ENCODE measurements around the gene ITGA3.

The ITGA3 gene

DNA sequence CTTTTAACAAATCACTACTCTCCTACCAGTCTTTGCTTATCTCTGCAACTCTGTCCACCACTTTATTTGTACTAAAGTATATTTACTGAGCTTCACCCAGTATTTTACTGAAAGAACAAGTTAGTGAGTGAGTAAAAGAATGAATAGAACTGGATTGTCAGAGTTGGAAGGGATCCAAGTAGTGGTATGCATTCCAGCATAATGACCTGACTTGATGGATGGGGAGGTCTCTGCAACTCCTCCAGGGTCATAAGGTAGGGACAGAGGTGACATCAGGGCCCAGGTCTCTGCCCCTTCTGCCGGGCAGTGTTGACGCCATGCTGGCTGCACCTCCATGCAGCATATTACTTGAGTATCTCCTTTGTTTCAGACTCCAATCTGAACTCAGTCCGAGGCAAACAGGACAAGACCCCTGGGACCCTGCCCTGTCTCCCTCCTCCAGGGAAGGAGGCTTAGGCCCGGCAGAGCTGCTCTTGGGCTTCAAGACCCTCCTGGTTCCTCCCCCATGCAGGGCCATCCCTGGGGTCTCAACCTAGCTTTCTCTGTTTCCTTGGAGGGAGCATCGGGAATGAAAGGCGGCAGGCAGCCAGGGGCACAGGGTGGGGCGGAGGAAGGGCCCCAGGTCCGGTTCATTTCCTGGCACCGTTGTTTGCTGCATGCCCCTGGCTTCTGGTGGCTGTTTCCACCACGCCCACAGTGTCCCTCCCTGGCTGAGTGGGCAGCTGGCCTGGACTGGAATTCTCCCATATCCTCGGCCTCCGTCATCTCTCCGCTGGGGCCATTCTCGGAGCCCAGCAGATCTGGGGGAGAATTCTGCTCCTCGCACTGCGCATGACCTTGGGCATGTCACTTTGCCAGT, 12.4 kb upstream of the ITGA3 start:
- Histone ChIP-seq H3K4me1 (ENCODE audit: insufficient read depth, poor library complexity, severe bottlenecking) (peaks cover 37% of the 10 kb centered on the region), H3K27ac (ENCODE audit: poor library complexity, severe bottlenecking) (peak overlapping the region; percentile 24), H3K4me3 (ENCODE audit: severe bottlenecking) (no peak overlapping the region), H3K27me3 (ENCODE audit: insufficient read depth, poor library complexity, severe bottlenecking) (no peaks in the 10 kb centered on the region), H3K9me3 (ENCODE audit: severe bottlenecking) (no peaks in the 10 kb centered on the region), H3K36me3 (ENCODE audit: low read depth) (no peaks in the 10 kb centered on the region)
- ATAC-seq (ENCODE audit: low read depth) (no peak), DNase-seq (ENCODE audit: low spot score) (no peak)
- TF ChIP-seq, protein P1, sequence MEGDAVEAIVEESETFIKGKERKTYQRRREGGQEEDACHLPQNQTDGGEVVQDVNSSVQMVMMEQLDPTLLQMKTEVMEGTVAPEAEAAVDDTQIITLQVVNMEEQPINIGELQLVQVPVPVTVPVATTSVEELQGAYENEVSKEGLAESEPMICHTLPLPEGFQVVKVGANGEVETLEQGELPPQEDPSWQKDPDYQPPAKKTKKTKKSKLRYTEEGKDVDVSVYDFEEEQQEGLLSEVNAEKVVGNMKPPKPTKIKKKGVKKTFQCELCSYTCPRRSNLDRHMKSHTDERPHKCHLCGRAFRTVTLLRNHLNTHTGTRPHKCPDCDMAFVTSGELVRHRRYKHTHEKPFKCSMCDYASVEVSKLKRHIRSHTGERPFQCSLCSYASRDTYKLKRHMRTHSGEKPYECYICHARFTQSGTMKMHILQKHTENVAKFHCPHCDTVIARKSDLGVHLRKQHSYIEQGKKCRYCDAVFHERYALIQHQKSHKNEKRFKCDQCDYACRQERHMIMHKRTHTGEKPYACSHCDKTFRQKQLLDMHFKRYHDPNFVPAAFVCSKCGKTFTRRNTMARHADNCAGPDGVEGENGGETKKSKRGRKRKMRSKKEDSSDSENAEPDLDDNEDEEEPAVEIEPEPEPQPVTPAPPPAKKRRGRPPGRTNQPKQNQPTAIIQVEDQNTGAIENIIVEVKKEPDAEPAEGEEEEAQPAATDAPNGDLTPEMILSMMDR (IDR thresholded peaks at IDR 0.05; ENCODE audit: poor library complexity, severe bottlenecking), result no peak

- Histone ChIP-seq H3K4me1 (ENCODE audit: insufficient read depth, poor library complexity, severe bottlenecking) (peaks cover 43% of the 10 kb centered on the region), H3K36me3 (ENCODE audit: low read depth) (no peaks in the 10 kb centered on the region), H3K9me3 (ENCODE audit: severe bottlenecking) (no peaks in the 10 kb centered on the region), H3K4me3 (ENCODE audit: severe bottlenecking) (no peak overlapping the region), H3K27ac (ENCODE audit: poor library complexity, severe bottlenecking) (peak overlapping the region; percentile 24), H3K27me3 (ENCODE audit: insufficient read depth, poor library complexity, severe bottlenecking) (no peaks in the 10 kb centered on the region)
- TF ChIP-seq, protein P1 (IDR thresholded peaks at IDR 0.05; ENCODE audit: poor library complexity, severe bottlenecking), result no peak
- ATAC-seq (ENCODE audit: low read depth) (no peak), DNase-seq (ENCODE audit: low spot score) (peak; percentile 19)
Measured at GRCh38 chr17:50044483-50044882, 11.4 kb upstream of the ITGA3 start.

- Histone ChIP-seq H3K9me3 (ENCODE audit: severe bottlenecking) (no peaks in the 10 kb centered on the region), H3K36me3 (ENCODE audit: low read depth) (no peaks in the 10 kb centered on the region), H3K27me3 (ENCODE audit: insufficient read depth, poor library complexity, severe bottlenecking) (no peaks in the 10 kb centered on the region), H3K4me3 (ENCODE audit: severe bottlenecking) (no peak overlapping the region), H3K4me1 (ENCODE audit: insufficient read depth, poor library complexity, severe bottlenecking) (peaks cover 49% of the 10 kb centered on the region), H3K27ac (ENCODE audit: poor library complexity, severe bottlenecking) (peak overlapping the region; percentile 100)
- DNase-seq (ENCODE audit: low spot score) (peak; percentile 43), ATAC-seq (ENCODE audit: low read depth) (no peak)
- TF ChIP-seq, protein P1 (IDR thresholded peaks at IDR 0.05; ENCODE audit: poor library complexity, severe bottlenecking), result no peak
Measured at GRCh38 chr17:50045154-50045553, 10.8 kb upstream of the ITGA3 start.

DNA sequence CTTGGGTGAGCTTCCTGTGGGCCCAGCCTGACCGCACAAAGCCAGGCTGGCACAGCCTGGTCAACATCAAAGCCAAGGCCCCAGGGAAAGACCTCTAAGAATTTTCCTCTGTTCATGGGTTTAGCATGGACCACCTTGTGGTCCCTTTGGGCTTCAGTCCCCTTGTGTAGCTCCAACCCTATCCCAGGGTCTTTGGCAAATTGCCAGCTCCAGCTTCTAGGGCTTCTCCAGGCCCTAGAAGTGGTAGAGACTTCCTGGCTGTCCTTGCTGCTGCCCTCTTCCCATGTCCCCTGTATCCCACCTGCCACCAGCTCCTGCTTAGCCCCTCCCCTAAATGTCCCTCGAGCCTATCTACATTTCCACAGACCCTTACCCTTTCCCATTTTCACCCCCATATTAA, 9.7 kb upstream of the ITGA3 start:
- Histone ChIP-seq H3K9me3 (ENCODE audit: severe bottlenecking) (no peaks in the 10 kb centered on the region), H3K4me1 (ENCODE audit: insufficient read depth, poor library complexity, severe bottlenecking) (peaks cover 60% of the 10 kb centered on the region), H3K27ac (ENCODE audit: poor library complexity, severe bottlenecking) (peak overlapping the region; percentile 100), H3K4me3 (ENCODE audit: severe bottlenecking) (no peak overlapping the region), H3K27me3 (ENCODE audit: insufficient read depth, poor library complexity, severe bottlenecking) (no peaks in the 10 kb centered on the region), H3K36me3 (ENCODE audit: low read depth) (no peaks in the 10 kb centered on the region)
- TF ChIP-seq, protein P1 (IDR thresholded peaks at IDR 0.05; ENCODE audit: poor library complexity, severe bottlenecking), result no peak
- DNase-seq (ENCODE audit: low spot score) (peak; percentile 47), ATAC-seq (ENCODE audit: low read depth) (no peak)

DNA sequence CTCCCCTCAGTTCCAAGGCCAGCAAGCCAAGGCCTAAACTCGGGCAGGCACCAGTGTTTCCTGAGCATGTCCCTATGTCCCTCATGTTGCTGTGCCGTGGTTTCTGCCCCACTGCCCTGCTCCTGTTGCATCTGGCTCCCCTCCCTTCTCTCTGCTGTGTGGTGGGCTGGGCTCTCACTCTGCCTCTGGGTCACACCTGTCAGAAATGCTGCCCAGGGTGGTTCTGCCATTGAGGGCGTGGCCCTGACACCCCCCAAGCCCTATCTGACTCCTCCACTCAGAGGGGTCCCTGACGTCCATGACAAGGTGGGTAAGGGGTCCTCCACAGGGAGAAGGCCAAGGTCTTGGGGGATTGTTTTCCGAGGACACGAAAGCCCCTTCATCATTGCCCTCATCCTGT, 9.2 kb upstream of the ITGA3 start:
- Histone ChIP-seq H3K4me3 (ENCODE audit: severe bottlenecking) (no peak overlapping the region), H3K4me1 (ENCODE audit: insufficient read depth, poor library complexity, severe bottlenecking) (peaks cover 64% of the 10 kb centered on the region), H3K27ac (ENCODE audit: poor library complexity, severe bottlenecking) (peak overlapping the region; percentile 100), H3K27me3 (ENCODE audit: insufficient read depth, poor library complexity, severe bottlenecking) (no peaks in the 10 kb centered on the region), H3K9me3 (ENCODE audit: severe bottlenecking) (no peaks in the 10 kb centered on the region), H3K36me3 (ENCODE audit: low read depth) (no peaks in the 10 kb centered on the region)
- ATAC-seq (ENCODE audit: low read depth) (no peak), DNase-seq (ENCODE audit: low spot score) (peak; percentile 51)
- TF ChIP-seq, protein P1 (IDR thresholded peaks at IDR 0.05; ENCODE audit: poor library complexity, severe bottlenecking), result no peak
